Stimulated activated CD8-positive, alpha-beta memory T cell treated with anti-CD3 and anti-CD28 coated beads, Interleukin-15, amount 100 ng/mL, for 24 hours (primary cell): ENCODE measurements around the gene AGPS.
"Not testable (repeated sequence)": the region's sequence is repeated elsewhere in the genome, so short reads cannot be mapped to it uniquely, and the experiment has no call there.

Experiments
- DNase-seq: peaks from one replicate; pipeline ENCODE4 v3.0.0-alpha.2; 2020; ENCODE audit warnings: low read depth

Gene AGPS

DNA sequence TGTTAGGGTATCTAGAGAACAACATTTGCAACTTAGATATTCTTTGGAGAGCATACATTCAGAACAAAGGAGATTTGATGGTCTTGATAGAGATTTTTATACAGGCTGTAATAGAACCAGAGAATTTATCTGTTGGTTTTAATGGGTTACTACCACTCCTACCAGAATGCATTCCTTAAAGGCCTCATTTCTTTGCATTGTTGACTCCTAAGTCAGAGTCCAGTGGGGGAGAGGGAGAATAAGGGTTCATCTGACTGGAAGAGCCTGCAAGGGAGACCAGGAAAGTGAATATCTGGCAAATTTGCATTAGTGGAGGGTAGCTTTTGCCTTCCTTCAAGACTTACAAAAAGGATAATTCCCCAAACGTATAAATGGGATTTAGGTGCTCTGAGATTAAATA, 29.7 kb downstream of the AGPS start:
- DNase-seq = no peak

DNA sequence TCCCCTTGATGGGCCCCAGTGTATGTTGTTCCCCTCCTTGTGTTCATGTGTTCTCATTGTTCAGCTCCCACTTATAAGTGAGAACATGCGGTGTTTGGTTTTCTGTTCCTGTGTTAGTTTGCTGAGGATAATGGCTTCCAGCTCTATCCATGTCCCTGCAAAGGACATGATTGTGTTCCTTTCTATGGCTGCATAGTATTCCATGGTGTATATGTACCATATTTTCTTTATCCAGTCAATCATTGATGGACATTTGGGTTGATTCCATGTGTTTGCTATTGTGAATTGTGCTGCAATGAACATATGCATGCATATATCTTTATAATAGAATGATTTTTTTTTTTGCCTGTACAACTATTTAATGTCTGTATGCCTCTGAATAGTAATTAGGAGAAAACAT, 31.5 kb downstream of the AGPS start:
- DNase-seq = not testable (repeated sequence)

DNA sequence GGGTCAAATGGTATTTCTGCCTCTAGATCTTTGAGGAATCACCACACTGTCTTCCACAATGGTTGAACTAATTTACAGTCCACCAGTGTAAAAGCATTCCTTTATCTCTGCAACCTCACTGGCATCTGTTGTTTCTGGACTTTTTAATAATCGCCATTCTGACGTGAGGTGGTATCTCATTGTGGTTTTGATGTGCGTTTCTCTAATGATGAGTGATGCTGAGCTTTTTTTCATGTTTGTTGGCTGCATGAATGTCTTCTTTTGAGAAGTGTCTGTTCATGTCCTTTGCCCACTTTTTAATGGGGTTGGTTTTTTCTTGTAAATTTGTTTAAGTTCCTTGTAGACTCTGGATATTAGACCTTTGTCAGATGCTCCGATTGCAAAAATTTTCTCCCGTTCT, 32.0 kb downstream of the AGPS start:
- DNase-seq = not testable (repeated sequence)

DNA sequence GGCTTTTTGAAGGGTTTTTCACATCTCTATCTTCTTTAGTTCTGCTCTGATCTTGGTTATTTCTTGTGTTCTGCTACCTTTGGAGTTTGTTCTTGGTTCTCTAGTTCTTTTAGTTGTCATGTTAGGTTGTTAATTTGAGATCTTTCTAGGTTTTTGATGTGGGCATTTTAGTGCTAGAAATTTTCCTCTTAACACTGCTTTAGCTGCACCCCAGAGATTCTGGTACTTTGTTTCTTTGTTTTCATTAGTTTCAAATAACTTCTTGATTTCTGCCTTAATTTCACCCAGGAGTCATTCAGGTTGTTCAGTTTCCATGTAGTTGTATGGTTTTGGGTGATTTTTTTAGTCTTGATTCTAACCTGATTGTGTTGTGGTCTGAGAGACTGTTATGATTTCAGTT, 34.7 kb downstream of the AGPS start:
- DNase-seq = no peak

DNA sequence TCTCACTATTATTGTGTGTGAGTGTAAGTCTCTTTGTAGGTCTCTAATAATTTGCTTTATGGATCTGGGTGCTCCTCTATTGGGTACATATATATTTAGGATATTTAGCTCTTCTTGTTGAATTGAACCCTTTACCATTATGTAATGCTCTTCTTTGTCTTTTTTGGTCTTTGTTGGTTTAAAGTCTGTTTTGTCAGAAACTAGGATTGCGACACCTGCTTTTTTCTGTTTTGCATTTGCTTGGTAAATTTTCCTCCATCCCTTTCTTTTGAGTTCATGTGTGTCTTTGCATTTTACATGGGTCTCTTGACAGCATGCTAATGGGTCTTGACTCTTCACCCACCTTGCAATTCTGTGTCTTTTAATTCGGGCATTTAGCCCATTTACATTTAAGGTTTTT, 35.4 kb downstream of the AGPS start:
- not testable (repeated sequence) for DNase-seq

DNA sequence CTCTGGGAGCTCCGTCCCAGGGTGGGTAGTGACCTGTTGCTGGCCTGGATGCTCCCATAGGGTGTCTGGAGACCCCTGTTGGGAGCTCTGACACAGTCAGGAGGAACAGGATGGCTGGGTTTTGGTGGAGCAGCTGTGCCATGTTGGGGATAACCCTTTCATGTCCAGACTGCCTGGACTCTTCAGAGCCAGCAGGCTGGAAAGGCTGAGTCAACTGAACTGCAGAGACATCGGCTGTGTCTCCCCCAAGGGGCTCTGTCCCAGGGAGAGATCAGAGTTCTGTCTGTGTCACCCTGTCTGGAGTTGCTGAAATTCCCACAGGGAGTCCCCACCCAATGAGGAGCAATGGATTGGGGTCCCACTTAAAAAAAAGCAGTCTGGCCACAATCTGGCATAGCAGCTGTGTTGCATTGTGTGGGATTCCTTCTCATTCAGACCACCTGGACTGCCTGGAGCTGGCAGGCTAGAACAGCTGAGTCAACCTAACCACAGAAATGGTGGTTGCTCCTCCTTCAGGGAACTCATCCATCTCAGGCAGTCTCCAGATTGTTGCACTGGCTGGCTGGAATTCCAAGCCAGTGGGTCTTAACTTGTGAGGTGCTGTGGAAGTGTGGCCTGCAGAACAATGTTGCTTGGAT, 37.2 kb downstream of the AGPS start:
- DNase-seq = no peak

DNA sequence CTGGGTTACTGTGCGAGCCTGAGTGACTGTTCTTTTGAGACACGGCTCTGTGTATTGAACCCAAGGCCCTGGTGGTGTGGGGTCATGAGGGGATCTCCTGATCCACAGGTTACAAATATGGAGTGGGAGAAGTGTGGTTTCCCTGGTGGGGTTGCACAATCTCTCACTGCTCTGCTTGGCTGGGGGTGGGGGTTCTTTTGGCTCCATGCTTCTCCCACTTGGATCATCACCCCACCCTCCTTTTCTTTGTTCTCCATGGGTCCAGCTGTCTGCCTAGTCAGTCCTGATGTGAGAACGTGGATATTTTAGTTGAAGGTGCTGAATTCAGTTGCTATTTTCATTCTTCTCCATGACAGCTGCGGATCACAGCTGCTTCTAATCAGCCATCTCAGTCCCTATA, 37.8 kb downstream of the AGPS start:
- no peak for DNase-seq

DNA sequence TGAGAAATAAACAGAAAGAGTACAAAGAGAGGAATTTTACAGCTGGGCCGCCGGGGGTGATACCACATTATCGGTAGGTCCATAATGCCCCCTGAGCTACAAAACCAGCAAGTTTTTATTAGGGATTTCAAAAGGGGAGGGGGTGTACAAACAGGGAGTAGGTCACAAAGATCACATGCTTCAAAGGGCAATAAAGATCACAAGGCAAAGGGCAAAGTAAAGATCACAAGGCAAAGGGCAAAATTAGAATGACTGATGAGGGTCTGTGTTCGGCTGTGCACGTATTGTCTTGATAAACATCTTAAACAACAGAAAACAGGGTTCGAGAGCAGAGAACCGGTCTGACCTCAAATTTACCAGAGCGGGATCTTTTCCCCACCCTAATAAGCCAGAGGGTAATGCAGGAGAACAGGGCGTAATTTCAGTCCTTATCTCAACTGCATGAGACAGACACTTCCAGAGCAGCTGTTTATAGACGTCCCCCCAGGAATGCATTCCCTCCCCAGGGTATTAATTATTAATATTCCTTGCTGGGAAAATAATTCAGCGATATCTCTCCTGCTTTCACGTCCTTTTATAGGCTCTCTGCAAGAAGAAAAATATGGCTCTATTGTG, 38.6 kb downstream of the AGPS start:
- not testable (repeated sequence) for DNase-seq

DNA sequence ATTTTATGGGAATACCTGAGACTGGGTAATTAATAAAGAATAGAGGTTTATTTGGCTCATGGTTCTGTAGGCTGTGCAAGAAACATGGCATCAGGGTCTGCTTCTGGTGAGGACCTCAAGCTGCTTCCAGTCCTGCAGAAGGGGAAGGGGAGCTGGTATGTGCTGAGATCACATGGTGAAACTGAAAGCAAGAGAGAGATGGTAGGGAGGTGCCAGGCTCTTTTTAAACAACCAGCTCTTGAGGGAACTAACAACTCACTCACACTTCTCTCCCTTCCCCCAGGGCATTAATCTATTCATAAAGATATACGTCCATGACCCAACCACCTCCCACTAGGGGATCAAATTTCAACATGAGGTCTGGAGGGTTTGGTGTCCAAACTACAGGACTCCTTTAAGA, 40.1 kb downstream of the AGPS start:
- no peak for DNase-seq

DNA sequence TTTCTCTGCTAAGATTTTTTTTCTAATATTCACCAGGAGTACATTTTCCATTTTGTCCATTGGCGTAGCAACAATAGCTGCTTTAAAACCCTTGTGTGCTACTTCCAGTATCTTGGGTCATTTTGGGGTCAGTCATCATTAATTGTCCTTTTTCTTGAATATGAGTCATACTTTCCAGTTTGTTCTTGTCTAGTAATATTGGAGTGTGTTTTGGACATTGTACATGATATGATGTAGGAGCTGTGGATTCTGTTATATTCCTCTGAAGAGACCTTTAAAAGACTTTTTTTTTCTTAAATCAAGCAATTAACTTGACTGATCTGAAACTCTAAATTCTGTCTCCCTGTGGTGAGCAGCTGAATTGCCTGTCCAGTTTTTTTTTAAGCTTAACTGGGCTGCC, 40.8 kb downstream of the AGPS start:
- no peak for DNase-seq

DNA sequence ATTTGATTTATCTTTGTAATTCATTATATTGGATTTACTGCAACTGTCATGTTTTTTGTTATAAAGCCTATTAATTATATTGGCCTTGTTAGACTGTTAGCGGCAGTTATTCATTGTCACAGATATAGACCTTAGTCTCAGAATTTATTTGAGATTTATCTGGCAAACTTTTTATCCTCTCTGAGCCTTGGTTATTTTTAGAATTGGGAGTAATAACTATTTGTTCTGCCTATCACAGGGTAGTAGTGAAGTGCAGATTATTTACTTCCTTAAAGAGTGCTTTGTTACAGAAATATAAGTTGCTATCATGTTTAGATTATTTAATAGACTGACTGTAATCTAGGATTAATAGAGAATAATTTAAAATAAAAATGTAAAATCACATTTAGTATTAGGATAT, 41.9 kb downstream of the AGPS start:
- DNase-seq = no peak

DNA sequence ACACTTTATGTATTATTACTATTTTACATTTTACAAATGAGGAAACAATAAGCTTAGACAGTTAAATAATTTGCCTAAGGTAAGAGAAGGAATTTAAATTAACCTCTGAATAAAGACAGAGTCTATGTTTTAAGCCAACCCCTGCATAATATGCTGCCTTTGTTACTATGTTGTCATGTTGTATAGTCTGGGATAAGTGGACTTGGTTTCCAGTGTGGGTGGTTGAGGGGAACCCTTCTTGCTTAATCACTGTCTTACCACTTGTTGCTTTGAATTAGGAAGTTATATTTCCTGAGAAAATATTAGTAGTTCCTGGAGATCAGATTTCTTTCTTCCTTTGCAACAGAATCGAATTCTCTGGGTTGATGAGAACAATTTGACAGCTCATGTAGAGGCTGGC, 52.6 kb downstream of the AGPS start:
- no peak for DNase-seq

DNA sequence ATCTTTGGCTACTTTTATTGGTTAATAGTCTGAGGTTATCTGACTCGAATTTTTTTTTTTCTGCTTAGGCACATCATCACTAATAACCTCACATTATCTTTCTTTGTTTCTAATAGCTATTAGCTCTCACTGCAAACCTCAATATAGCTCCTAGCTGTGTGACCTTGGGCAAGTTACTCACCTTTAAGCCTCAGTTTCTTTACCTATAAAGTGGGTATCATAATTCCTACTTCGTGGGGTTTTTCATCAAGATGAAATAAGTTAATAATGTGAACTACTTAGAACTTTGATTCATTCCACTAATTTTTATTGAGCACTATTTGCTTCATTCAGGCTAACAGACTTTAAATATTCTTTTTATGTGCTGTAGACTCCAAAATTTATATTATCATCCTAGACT, 55.5 kb downstream of the AGPS start:
- DNase-seq = no peak

DNA sequence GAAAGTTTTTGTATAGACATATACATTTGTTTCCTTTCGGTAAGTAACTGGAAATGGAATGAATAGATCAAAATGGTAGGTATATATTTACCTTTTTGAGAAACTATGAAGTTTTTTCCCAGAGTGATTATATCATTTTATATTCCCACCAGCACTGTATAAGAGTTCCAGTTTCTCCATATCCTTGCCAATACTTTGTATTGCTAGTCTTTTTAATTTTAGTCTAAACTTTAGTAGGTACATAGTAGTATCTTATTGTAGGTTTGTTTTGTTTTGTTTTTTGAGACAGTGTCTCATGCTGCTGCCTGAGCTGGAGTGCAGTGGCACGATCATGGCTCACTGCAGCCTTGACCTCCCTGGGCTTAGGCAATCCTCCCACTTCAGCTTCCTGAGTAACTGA, 56.6 kb downstream of the AGPS start:
- no peak for DNase-seq

DNA sequence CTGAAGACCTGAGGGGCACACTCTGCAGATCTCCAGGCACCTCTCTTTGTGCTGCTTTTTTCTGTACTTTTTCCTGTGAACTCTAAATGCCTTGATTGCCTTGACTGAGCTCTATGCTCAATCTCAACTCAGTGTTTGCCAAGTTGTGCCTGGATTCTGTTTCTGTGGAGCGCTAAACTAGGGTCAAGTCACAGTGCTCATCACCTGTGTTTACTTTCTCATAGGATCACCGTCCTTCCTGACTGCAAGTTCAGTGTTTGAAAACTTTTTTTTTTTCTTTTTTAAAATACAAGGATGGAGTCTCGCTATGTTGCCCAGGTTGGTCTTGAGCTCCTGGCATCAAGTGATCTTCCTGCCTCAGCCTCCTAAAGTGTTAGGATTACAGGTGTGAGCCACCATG, 62.6 kb downstream of the AGPS start:
- DNase-seq = no peak

DNA sequence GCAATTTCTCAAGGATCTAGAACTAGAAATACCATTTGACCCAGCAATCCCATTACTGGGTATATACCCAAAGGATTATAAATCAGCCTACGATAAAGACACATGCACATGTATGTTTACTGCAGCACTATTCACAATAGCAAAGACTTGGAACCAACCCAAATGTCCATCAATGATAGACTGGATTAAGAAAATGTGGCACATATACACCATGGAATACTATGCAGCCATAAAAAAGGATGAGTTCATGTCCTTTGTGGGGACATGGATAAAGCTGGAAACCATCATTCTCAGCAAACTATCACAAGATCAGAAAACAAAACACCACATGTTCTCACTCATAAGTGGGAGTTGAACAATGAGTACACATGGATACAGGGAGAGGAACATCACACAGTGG, 67.2 kb downstream of the AGPS start:
- DNase-seq = not testable (repeated sequence)

DNA sequence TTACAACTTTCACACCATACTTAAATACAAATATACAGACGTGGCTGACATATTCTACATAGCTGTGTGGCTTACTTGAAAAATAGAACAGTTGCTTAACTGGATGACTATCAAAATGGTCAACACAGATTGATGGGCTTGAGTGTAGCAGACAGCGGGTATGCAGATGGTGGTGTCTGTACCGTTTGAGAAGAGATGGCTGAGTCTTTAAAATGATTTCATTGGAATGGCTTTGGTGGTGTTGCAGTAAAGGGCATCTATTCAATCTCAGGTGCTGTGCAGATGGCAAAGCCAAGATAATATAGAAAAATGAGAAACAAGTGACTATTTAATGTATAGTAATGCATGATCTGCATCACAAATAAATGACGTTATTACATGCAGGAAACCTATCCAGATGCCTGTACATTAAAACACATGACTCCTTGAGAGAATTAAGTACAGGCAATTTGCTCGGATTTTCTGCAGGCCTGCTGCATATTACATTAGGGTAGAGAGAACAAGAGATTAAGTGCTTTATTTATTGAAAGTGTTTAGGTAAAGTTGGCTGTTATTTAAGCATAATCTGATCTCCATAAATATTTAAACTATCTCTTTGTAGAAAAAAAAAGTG, 68.5 kb downstream of the AGPS start:
- DNase-seq = no peak

DNA sequence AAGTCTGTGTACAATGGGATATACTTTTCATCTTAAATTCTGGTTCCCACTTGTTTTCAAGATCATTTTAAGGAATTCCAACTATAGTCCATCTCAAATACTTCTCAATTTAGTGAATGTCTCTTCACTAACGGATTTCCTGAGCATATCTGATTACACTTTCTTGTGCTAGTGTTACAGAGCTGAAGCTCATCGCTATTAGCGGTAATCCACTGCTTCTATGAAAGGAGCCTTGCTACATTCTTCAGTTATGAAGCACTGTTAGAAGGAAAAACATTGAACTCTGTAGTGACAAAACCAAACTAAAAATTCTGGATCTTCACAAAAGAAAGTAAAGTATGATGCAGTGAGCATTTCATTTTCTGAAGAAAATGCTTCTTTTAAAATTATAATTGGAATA, 72.0 kb downstream of the AGPS start:
- no peak for DNase-seq

DNA sequence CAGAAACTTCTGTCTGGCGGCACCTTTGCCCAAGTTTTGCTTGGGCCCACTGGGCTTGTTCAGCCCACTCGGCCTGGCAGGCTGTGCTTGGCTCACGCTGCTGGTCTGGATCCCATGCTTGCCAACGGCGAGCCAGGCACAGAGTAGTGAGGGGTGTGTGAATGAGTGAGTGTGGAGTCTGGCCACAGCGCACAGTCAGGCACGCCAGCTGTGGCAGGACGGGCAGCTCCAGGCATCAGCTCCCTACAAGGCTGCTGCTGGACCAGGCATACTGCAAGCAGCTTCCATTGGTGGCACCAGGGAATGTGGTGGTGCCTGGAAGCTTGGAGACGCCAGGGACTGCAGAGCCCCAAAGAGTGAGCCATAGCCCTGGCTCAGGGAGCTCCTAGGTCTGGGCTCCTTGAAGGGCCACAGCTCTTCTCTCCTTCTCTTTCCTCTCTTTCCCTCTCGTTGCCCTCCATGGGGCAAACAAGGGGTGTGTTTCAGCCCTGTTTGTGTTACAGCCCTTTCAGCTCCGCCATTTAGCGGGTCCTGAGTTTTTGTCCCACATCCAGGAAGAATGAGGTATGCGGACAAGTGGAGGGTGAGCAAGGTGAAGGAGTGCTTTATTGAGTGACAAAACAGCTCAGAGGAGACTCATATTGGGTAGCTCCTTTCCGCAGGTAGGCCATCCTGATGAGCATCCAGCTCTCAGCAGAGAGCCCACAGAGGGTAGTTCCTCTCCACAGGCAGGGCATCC, 73.0 kb downstream of the AGPS start:
- DNase-seq = no peak

DNA sequence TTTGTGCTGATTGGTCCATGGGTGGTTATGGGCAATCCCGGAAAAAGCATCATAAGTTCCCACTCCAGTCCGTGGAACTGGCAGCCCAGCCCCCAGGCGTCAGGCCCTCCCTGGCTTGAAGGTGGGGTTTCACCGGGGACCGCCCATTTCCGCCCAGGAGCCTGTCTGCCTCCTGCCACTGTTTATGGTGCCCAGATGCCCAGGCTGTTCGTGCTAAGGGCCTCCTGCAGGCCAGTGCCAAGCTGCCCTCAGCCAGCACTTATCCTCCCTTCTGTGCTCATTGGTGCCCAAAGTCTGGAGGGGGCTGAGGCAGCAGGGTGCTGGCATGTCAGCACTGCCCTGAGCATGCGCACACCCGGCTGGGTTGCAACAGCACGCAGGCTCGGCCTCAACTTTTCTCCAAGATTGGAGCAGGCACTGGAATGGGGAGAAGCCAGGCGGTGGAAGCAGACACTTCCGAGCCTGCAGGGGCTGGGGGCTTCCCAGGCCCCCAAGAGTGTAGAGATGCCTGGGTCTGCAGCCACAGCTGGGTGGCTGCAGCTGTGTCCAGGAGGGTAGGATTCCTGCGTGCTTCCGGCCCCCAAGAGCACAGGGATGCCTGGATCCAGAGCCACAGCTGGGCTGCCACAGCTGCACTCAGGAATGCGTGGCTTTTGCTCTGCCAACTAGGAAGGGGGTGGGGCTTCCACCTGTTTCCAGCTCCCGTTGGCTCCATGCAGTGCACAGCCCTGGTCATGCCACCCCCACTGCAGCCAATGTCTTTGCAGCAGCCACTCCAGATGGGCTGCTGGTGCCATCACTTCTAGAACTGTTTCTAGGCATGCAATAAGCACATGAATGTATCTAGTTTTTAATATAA, 74.0 kb downstream of the AGPS start:
- DNase-seq = no peak

DNA sequence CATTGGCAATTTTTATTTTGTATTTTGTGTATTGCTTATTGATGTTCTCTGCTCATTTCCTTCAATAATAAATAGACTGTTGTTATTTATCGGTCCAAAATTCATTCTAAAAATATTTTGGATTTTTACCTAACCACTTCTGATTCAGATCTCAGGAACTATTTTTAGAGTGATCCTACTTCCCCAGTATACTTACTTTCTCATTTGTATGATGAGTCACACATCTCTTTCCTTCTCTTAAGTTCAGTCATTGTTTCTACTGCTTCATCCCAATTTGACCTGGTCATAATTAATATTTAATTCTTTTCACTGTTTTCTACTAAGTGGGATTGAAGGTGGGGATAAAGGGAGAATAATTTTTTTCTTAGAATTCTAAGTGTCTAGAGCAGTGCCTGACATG, 75.1 kb downstream of the AGPS start:
- DNase-seq = no peak

DNA sequence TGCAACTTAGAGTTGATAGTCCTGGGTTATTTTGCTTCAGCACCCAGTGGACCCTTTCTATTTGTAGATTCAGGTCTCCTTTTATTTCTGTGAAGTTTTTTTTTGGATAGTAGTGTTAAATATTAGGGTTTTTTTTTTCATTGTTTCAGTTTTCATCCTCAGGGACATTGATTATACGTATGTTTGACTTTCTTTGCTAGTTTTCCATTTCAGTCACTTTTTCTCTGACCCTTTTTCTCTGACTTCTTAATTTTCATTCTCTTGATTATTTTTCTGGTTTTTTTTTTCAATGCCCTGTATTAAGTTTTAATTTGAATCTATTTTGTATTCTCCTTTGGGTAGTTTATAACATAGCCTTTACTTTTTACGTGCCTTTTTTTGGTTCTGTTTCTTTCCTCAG, 79.4 kb downstream of the AGPS start:
- DNase-seq = no peak
